HG02840 (cell line): ENCODE data around the gene NFIB.

Source experiments
- ATAC-seq: cut with Tn5 transposase; IDR thresholded peaks from one replicate; pipeline ENCODE4 v1.9.1; 2021; ENCODE audit warnings: mild to moderate bottlenecking, moderate library complexity, moderate number of reproducible peaks; ENCODE audit not compliant: unreplicated experiment, low FRiP score

The NFIB gene

DNA sequence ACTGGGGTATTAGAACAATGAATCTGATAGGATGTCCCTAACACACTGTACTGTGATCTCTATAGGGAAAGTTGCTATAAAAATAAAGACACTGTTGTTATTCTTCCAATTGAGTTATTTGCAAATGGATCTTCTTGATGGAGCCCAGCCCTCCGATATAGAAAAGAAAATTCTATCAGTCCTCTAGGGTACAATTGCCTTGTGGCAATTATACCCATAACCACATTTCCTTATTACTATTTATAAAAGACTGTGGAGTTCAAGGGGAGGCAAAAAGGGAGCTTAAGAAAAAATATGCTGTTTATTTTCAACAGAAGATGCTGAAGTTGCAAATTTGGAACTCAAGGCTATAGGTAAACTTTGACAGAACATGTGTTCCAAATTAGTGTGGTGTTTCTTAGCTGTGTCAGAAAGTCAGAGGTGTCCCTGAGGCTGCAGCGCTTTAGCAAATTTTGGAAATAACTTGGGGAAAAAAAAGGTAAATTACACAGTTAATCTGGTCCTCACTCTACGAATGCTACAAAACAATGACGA, 116.5 kb downstream of the NFIB start:
- ATAC-seq: no peak

GRCh38 chr9:14193328-14193990, 120.5 kb downstream of the NFIB start:
- ATAC-seq: no peak

- no peak for ATAC-seq
Measured at GRCh38 chr9:14192556-14192955, 121.4 kb downstream of the NFIB start.

DNA sequence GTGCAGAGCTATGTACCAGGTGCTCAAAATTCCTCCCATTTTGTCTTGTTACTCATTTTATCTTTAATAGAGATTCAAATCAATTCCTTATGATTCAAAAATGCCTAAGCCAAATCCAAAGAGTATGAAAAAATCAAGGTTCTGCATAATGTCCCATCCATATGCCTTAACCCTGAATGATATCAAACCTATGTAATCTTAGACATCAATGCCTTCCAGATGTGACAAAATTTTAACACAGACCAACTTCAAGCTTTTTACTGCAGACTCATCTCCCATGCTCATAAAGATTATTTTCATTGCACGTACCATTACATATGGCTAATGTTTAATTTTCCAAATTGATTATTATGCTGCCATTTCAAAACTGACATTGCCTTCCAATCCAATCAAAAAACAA, 122.4 kb downstream of the NFIB start:
- ATAC-seq: no peak

DNA sequence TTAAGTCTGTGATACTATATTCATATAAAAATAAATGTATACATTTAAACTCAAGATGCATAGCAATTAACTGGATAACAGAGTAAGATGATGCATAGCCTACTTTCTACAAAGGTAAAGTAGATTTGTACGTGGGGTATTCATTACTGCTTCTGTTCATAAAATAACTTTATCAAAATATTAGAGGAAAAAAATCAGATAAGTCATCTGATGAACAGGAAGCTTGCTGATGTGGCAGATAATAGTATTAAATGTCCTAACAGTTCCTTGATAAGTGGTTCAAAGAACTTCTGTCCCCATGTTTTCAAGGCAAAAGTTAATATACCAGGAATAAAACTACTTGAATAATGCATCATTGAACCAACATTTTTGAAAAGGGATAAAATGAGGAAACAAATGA, 123.7 kb downstream of the NFIB start:
- no peak for ATAC-seq

DNA sequence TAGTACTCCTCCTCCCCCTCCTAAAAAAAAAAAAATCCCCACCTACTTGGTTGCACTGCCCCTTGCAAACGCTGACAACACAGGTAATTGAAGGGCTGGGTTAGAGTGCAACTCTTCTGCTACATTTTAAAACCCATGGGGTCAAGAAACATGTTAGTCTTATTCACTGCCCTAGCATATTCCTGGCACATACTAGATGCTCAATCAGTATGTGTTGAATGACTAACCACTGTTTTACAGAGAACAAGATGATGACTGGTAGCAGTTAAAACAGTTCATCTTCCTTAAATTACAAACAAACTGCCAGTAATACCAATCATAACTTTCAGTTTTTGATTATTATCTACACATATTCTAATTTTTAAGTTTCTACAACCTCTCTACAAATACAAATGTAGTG, 124.4 kb downstream of the NFIB start:
- ATAC-seq: no peak

DNA sequence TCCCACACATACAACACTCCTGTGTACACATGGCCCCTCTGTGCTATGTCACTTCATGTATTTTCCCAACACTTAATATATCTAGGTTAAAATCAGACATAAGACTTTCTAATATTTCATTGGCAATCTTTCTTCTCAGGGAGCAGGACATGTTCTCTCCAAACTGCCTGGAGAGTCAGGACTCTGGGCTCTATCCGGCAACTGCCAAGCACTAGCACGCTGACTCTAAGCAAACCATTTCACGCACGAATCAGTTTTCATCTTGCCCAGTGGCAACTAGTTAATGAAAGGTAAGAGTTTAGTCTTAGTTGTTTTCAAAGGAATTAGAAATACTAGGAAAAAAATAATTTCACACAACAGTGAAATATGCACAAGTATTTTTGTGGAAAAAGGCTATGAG, 124.8 kb downstream of the NFIB start:
- no peak for ATAC-seq

GRCh38 chr9:14188538-14188937, 125.4 kb downstream of the NFIB start:
- no peak for ATAC-seq

DNA sequence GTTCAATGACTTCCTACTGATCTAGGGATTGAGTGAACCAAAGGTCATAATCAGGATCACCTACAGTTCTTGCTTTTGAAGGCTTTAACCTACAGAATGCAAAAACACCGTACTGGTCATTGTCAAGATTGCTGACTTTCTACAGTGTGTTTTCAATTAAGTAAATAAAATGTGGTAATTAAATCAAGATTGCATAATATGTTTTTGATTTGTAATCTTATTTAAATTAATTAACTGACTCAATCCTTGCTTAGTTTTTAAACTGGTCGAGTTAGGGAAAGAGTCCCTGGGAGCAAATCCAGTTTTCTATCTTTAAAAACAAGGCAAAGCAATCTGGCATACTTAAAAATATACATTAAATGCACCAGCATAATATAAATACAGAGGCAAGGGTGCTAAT, 125.9 kb downstream of the NFIB start:
- no peak for ATAC-seq

GRCh38 chr9:14186096-14186495, 127.8 kb downstream of the NFIB start:
- no peak for ATAC-seq

DNA sequence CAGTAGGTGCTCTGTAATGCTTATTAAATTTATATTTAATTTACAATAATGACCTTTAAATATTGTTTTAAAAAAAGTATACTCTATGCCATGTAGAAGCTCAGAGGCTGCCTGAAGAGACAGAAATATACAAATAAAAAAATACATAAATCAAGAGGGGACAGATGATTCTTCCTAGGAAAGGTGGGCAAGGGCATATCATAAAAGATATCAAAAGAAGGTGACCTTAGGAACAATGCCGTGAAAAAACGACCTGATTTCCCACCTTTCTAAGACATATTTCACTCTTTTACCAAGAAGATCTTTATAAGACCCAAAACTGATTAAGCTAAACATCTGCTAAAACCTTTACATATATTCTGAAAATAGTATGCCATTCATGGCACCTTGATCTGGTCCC, 128.9 kb downstream of the NFIB start:
- ATAC-seq: no peak

- ATAC-seq: no peak
Measured at GRCh38 chr9:14183001-14183400, 130.9 kb downstream of the NFIB start.

- ATAC-seq: no peak
Measured at GRCh38 chr9:14180960-14181537, 132.9 kb downstream of the NFIB start.

- ATAC-seq: no peak
Measured at GRCh38 chr9:14180093-14180959, 133.6 kb downstream of the NFIB start.

- no peak for ATAC-seq
Measured at GRCh38 chr9:14179449-14179848, 134.5 kb downstream of the NFIB start.

DNA sequence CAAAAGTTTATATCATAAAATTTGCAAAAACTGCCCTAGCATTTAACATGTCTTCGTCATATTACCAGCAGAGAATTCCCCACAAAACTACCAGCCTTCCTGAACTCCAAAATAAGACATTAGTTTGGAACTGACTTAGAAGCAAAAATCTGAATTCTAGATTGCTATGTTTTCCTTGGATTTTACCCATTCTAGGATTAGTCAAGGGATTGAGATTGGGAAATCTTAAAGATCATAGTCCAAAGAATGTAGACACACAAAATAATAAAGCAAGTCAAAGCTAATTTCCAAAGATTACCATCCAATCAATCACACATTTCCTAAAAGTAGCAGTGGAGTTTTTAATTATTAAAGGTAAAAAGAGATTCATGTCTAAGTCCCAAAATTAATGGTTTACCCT, 138.2 kb downstream of the NFIB start:
- no peak for ATAC-seq

- ATAC-seq: no peak
Measured at GRCh38 chr9:14173713-14174112, 140.2 kb downstream of the NFIB start.

GRCh38 chr9:14170973-14171596, 142.9 kb downstream of the NFIB start:
- ATAC-seq: no peak

- ATAC-seq: no peak
Measured at GRCh38 chr9:14170392-14170931, 143.5 kb downstream of the NFIB start.

DNA sequence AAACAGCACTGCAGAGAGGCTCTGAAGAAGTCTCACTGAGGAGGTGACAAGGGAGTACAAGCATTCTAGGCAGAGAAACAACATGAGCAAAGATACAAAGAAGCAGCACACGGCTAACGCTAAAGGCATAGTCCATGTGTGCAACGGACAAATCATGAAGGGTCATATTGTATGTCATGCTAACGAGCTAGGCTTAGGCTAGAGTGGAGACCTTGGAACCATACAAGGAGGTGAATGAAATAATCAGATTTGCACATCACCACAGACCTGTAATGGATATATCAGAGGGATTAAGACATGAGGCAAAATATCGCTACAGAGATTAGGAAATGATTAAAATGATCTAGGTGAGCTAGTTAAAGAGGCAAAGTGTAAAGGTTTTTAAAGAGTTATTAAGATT, 145.6 kb downstream of the NFIB start:
- no peak for ATAC-seq
